IPS-18a (cell line): ENCODE results near the gene EFTUD2.

Source experiments
- H3K27ac ChIP-seq: one replicate; pipeline ENCODE4 v1.5.1; 2013; ENCODE audit warnings: low read length
- H3K27me3 ChIP-seq: one replicate; pipeline ENCODE4 v1.6.1; 2013; ENCODE audit warnings: mild to moderate bottlenecking, low read length; ENCODE audit not compliant: control insufficient read depth, insufficient read depth
- H3K36me3 ChIP-seq: one replicate; pipeline ENCODE4 v1.6.1; 2013; ENCODE audit warnings: low read depth, low read length; ENCODE audit not compliant: control insufficient read depth
- H3K4me1 ChIP-seq: one replicate; pipeline ENCODE4 v1.6.1; 2013; ENCODE audit warnings: low read depth, low read length; ENCODE audit not compliant: control insufficient read depth
- H3K4me3 ChIP-seq: one replicate; pipeline ENCODE4 v1.5.1; 2013; ENCODE audit warnings: low read length
- H3K9ac ChIP-seq: one replicate; pipeline ENCODE4 v1.6.1; 2013; ENCODE audit warnings: mild to moderate bottlenecking, low read length, moderate library complexity
- H3K9me3 ChIP-seq: one replicate; pipeline ENCODE4 v1.6.1; 2013; ENCODE audit warnings: low read depth, low read length; ENCODE audit not compliant: control insufficient read depth

EFTUD2 gene

GRCh38 chr17:44872131-44872768, 27.0 kb downstream of the EFTUD2 start:
- Histone ChIP-seq H3K9me3 (no peaks in the 10 kb centered on the region), H3K9ac (no peak overlapping the region), H3K36me3 (peaks cover 73% of the 10 kb centered on the region), H3K27ac (no peak overlapping the region), H3K27me3 (no peaks in the 10 kb centered on the region), H3K4me1 (no peaks in the 10 kb centered on the region), H3K4me3 (no peak overlapping the region)

- Histone ChIP-seq H3K27ac (no peak overlapping the region), H3K4me3 (no peak overlapping the region), H3K4me1 (no peaks in the 10 kb centered on the region), H3K9me3 (no peaks in the 10 kb centered on the region), H3K36me3 (peaks cover 71% of the 10 kb centered on the region), H3K9ac (no peak overlapping the region), H3K27me3 (no peaks in the 10 kb centered on the region)
Measured at GRCh38 chr17:44871556-44871955, 27.7 kb downstream of the EFTUD2 start.

- Histone ChIP-seq H3K27me3 (no peaks in the 10 kb centered on the region), H3K4me1 (no peaks in the 10 kb centered on the region), H3K27ac (no peak overlapping the region), H3K4me3 (no peak overlapping the region), H3K9me3 (no peaks in the 10 kb centered on the region), H3K9ac (no peak overlapping the region), H3K36me3 (peaks cover 67% of the 10 kb centered on the region)
Measured at GRCh38 chr17:44867841-44868240, 31.4 kb downstream of the EFTUD2 start.

- no peak overlapping the region for H3K4me3 ChIP-seq
- H3K9me3 ChIP-seq: no peaks in the 10 kb centered on the region
- no peak overlapping the region for H3K9ac ChIP-seq
- no peak overlapping the region for H3K27ac ChIP-seq
- no peaks in the 10 kb centered on the region for H3K27me3 ChIP-seq
- peaks cover 65% of the 10 kb centered on the region for H3K36me3 ChIP-seq
- H3K4me1 ChIP-seq: no peaks in the 10 kb centered on the region
Measured at GRCh38 chr17:44865931-44866330, 33.3 kb downstream of the EFTUD2 start.

- Histone ChIP-seq H3K4me3 (no peak overlapping the region), H3K36me3 (peaks cover 70% of the 10 kb centered on the region), H3K9me3 (no peaks in the 10 kb centered on the region), H3K27me3 (no peaks in the 10 kb centered on the region), H3K27ac (no peak overlapping the region), H3K9ac (no peak overlapping the region), H3K4me1 (no peaks in the 10 kb centered on the region)
Measured at GRCh38 chr17:44865231-44865660, 34.0 kb downstream of the EFTUD2 start.

DNA sequence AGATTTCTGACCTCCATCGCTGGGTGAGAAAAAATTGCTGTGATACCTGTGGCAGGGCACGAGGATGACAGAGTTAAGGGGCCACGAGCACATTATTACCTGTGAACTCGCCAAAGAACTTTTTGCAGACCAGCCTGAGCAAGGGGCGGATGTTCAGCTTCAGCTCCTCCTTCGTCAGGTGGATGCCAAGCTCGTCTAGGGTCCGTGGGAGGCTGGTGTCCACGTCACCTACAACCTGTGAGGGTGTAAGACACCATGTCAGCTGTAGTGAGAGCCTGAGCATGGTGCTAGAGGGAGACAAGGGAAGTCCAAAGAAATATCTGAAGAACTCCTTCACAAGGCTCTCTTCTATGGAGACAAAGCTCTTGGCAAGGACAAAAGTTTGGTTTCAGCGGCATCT, 34.4 kb downstream of the EFTUD2 start:
- no peaks in the 10 kb centered on the region for H3K9me3 ChIP-seq
- H3K4me1 ChIP-seq: no peaks in the 10 kb centered on the region
- H3K36me3 ChIP-seq: peaks cover 70% of the 10 kb centered on the region
- no peak overlapping the region for H3K4me3 ChIP-seq
- H3K27me3 ChIP-seq: no peaks in the 10 kb centered on the region
- no peak overlapping the region for H3K9ac ChIP-seq
- H3K27ac ChIP-seq: no peak overlapping the region

- Histone ChIP-seq H3K36me3 (peaks cover 71% of the 10 kb centered on the region), H3K9ac (no peak overlapping the region), H3K27ac (no peak overlapping the region), H3K4me3 (no peak overlapping the region), H3K4me1 (no peaks in the 10 kb centered on the region), H3K27me3 (no peaks in the 10 kb centered on the region), H3K9me3 (no peaks in the 10 kb centered on the region)
Measured at GRCh38 chr17:44863061-44863918, 36.0 kb downstream of the EFTUD2 start.

DNA sequence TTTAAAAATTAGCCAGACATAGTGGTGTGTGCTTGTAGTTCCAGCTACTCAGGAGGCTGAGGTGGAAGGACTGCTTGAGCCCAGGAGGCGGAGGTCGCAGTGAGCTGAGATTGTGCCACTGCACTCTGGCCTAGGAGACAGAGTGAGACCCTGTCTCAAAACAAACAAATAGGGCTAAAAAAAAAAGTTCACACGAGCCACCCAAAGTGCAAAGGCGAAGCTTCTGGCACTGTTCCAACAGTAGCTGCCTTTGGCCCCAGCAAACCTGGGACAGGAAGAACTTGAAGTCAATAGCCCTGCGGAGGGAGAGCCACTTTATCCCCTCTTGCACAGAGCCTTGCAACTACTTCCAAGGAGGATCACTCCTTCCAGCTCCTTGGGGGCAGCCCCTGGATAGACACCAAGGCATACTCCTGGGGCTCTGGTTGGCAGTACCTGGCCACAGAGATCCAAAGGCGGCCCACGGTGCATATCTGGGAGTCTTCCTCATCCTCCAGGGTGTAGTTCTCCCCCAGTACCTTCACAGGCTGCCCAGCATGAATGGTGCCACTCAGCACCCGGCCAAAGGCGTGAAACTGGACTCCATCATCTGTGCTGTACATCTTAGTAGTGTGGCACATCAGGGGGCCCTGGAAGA, 36.8 kb downstream of the EFTUD2 start:
- H3K36me3 ChIP-seq: peaks cover 69% of the 10 kb centered on the region
- no peak overlapping the region for H3K9ac ChIP-seq
- no peak overlapping the region for H3K4me3 ChIP-seq
- H3K9me3 ChIP-seq: no peaks in the 10 kb centered on the region
- H3K4me1 ChIP-seq: no peaks in the 10 kb centered on the region
- no peaks in the 10 kb centered on the region for H3K27me3 ChIP-seq
- no peak overlapping the region for H3K27ac ChIP-seq

DNA sequence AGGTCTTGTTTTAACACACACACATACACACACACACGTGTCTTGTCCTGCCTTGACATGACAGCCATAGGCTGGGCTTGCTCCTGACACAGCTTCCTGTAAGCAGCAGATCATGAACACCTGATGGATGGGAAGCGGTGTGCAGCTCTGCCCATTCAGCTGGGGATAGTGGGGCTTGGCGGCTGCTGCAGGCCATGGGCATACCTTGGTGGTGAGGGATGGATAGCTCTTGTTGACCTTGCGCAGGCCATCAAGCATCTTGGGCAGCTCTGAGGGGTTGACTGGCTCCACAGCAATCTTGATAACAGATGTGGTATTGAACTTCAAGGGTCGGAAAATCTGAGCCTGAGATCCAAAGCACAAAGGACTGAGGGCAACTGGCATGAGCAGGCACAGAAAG, 39.5 kb downstream of the EFTUD2 start:
- no peak overlapping the region for H3K9ac ChIP-seq
- H3K36me3 ChIP-seq: peaks cover 91% of the 10 kb centered on the region
- no peaks in the 10 kb centered on the region for H3K9me3 ChIP-seq
- no peaks in the 10 kb centered on the region for H3K27me3 ChIP-seq
- no peak overlapping the region for H3K4me3 ChIP-seq
- H3K27ac ChIP-seq: no peak overlapping the region
- H3K4me1 ChIP-seq: no peaks in the 10 kb centered on the region

GRCh38 chr17:44854192-44854591, 45.1 kb downstream of the EFTUD2 start:
- Histone ChIP-seq H3K27me3 (no peaks in the 10 kb centered on the region), H3K27ac (no peak overlapping the region), H3K9me3 (no peaks in the 10 kb centered on the region), H3K36me3 (peaks cover 78% of the 10 kb centered on the region), H3K4me1 (no peaks in the 10 kb centered on the region), H3K9ac (no peak overlapping the region), H3K4me3 (no peak overlapping the region)

GRCh38 chr17:44850612-44851011, 48.6 kb downstream of the EFTUD2 start:
- no peaks in the 10 kb centered on the region for H3K27me3 ChIP-seq
- no peak overlapping the region for H3K9ac ChIP-seq
- H3K9me3 ChIP-seq: no peaks in the 10 kb centered on the region
- H3K27ac ChIP-seq: no peak overlapping the region
- no peak overlapping the region for H3K4me3 ChIP-seq
- no peaks in the 10 kb centered on the region for H3K4me1 ChIP-seq
- H3K36me3 ChIP-seq: peaks cover 46% of the 10 kb centered on the region
